Measurements from ENCODE around the gene CFTR.

Gene CFTR

GRCh38 chr7:117478836-117479224 is 995 bp upstream of the CFTR start:
- TF ChIP-seq, protein P1, sequence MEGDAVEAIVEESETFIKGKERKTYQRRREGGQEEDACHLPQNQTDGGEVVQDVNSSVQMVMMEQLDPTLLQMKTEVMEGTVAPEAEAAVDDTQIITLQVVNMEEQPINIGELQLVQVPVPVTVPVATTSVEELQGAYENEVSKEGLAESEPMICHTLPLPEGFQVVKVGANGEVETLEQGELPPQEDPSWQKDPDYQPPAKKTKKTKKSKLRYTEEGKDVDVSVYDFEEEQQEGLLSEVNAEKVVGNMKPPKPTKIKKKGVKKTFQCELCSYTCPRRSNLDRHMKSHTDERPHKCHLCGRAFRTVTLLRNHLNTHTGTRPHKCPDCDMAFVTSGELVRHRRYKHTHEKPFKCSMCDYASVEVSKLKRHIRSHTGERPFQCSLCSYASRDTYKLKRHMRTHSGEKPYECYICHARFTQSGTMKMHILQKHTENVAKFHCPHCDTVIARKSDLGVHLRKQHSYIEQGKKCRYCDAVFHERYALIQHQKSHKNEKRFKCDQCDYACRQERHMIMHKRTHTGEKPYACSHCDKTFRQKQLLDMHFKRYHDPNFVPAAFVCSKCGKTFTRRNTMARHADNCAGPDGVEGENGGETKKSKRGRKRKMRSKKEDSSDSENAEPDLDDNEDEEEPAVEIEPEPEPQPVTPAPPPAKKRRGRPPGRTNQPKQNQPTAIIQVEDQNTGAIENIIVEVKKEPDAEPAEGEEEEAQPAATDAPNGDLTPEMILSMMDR (conservative IDR thresholded peaks at IDR 0.05; ENCODE audit: low read length): no peak
- DNase-seq (ENCODE audit: low read depth): no peak
- no peak overlapping the region for H3K4me3 ChIP-seq (ENCODE audit: low read length)

GRCh38 chr7:117480055-117480362 is 184 bp downstream of the CFTR start:
- no peak for DNase-seq (ENCODE audit: low read depth)
- TF ChIP-seq, protein P1 (conservative IDR thresholded peaks at IDR 0.05; ENCODE audit: low read length): no peak
- H3K4me3 ChIP-seq (ENCODE audit: low read length): no peak overlapping the region

- DNase-seq (ENCODE audit: low read depth): no peak
- TF ChIP-seq, protein P1 (conservative IDR thresholded peaks at IDR 0.05; ENCODE audit: low read length): no peak
- no peak overlapping the region for H3K4me3 ChIP-seq (ENCODE audit: low read length)
Observed at GRCh38 chr7:117480978-117481377, 1.2 kb downstream of the CFTR start.

GRCh38 chr7:117485118-117485620 is 5.3 kb downstream of the CFTR start:
- H3K4me3 ChIP-seq (ENCODE audit: low read length): no peak overlapping the region
- TF ChIP-seq, protein P1 (conservative IDR thresholded peaks at IDR 0.05; ENCODE audit: low read length): no peak

DNA sequence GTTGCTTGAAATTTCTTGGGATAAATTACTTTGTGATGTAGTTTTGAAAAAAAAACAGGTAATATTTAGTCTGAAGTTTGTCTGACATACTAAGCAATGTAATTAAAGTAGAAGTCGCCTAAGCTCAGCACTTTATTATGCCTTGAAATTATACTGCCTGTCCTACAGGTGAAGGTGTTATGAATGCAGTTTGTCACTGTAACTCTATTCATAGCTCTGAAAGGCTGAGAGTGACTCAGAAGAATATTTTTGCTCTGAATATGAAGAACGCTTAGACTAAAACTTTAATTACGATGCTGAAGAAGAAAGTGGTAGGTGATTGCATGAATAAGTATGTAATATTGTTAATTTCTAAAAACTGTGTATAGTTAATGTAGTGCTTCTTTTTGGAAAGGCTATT is 9.2 kb downstream of the CFTR start:
- no peak for DNase-seq (ENCODE audit: low read depth)
- TF ChIP-seq, protein P1 (conservative IDR thresholded peaks at IDR 0.05; ENCODE audit: low read length): no peak

More at GRCh38 chr7:117485118-117485620, 5.3 kb downstream of the CFTR start:
- no peak for DNase-seq (ENCODE audit: low read depth)

GRCh38 chr7:117489430-117489829 is 9.6 kb downstream of the CFTR start:
- TF ChIP-seq, protein P1 (conservative IDR thresholded peaks at IDR 0.05; ENCODE audit: low read length): no peak
- no peak overlapping the region for H3K4me3 ChIP-seq (ENCODE audit: low read length)
- no peak for DNase-seq (ENCODE audit: low read depth)

More for the DNA sequence above, 9.2 kb downstream of the CFTR start:
- H3K4me3 ChIP-seq (ENCODE audit: low read length): no peak overlapping the region

GRCh38 chr7:117489911-117490310 is 10.1 kb downstream of the CFTR start:
- TF ChIP-seq, protein P1 (conservative IDR thresholded peaks at IDR 0.05; ENCODE audit: low read length): no peak
- no peak for DNase-seq (ENCODE audit: low read depth)
- no peak overlapping the region for H3K4me3 ChIP-seq (ENCODE audit: low read length)
